GM12892 (cell line): Measurements from ENCODE around the gene USP21. TPM values are rescaled to one million over a fixed set of nuclear protein-coding genes. Genes with fewer than 3 reads are reported as not detected.
"Not testable (repeated sequence)": the region's sequence is repeated elsewhere in the genome, so short reads cannot be mapped to it uniquely, and the experiment has no call there.

ENCODE experiments used
- DNase-seq: peaks from one replicate; pipeline ENCODE4 v3.0.0; 2011; ENCODE audit not compliant: insufficient read length
- FAIRE-seq: peaks from 2 replicates; lab custom pipeline; 2011; peaks lifted over from hg19 to GRCh38; lab: Jason Lieb, UNC
- POLR2A ChIP-seq: IDR thresholded peaks from 2 replicates; pipeline ENCODE4 v1.6.1; 2011; ENCODE audit warnings: low read depth, low read length, control low read depth
- POLR2AphosphoS5 ChIP-seq: IDR thresholded peaks from 2 replicates; pipeline ENCODE4 v1.6.1; 2011; ENCODE audit warnings: low read depth, low read length, control low read depth
- TAF1 ChIP-seq: IDR thresholded peaks from 2 replicates; pipeline ENCODE4 v1.6.1; 2011; ENCODE audit warnings: low read depth, mild to moderate bottlenecking, control low read depth, low read length, borderline replicate concordance
- polyA plus RNA-seq: library from polyadenylated mRNA; unstranded; fragments of >200 nt; gene quantifications from one replicate; pipeline ENCODE4 v1.2.1, GENCODE V29; 2012; ENCODE audit warnings: missing spikeins, inconsistent platforms; ENCODE audit not compliant: missing spikeins

The USP21 gene, protein sequence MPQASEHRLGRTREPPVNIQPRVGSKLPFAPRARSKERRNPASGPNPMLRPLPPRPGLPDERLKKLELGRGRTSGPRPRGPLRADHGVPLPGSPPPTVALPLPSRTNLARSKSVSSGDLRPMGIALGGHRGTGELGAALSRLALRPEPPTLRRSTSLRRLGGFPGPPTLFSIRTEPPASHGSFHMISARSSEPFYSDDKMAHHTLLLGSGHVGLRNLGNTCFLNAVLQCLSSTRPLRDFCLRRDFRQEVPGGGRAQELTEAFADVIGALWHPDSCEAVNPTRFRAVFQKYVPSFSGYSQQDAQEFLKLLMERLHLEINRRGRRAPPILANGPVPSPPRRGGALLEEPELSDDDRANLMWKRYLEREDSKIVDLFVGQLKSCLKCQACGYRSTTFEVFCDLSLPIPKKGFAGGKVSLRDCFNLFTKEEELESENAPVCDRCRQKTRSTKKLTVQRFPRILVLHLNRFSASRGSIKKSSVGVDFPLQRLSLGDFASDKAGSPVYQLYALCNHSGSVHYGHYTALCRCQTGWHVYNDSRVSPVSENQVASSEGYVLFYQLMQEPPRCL
- polyA plus RNA-seq: 13.5 TPM

DNA sequence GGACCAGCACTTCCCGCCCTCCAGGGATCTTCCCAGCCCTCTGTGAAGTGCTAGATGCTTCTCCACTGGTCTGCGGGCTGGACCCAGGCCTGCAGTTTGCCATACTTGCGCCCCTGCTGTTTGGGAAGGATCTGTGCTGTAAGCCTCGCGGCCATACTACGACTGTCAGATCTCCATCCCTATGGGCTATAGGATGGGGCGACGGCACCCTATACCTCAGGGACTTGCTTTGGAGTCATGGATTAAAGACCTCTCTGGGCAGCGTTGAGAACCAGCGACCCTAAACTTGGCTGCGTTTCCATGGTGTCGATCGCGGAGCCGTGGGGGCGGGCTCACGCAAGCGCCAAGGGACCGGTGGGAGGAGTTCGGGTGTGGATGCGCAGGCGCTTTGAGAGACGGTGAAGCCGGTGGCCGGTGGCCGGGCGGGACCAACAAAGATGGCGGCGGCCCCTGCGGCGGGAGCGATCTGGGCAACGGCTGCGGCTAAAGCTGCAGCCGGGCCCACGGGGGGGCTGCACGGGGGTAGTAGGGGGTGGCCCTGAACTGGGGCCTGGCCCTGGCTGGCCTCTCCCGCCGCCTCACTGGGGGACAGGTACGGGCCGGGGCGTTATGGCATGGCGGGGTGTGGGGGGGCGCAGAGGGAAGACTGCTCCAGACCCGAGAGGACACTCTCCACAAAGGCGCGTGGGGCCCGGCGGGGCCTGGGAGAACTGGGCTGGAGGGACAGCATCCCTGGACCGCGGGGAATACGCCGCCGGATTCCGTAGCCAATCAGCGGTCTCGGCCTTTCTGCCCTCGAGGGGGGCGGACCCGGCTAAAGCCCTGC is at the start of gene USP21:
TSS of gene USP21 (plus strand) at position 414 of the 826 bp plus-strand sequence. CDS start 1,141 bp downstream, outside the sequence.
- peak; percentile 87 for FAIRE-seq
- DNase-seq: peak; percentile 98
- TF ChIP-seq POLR2AphosphoS5: peak; percentile 46; the same call in 1 of the 2 replicates
- peak; percentile 95 for TF ChIP-seq TAF1
- peak; percentile 76; the same call in 1 of the 2 replicates for TF ChIP-seq POLR2A

DNA sequence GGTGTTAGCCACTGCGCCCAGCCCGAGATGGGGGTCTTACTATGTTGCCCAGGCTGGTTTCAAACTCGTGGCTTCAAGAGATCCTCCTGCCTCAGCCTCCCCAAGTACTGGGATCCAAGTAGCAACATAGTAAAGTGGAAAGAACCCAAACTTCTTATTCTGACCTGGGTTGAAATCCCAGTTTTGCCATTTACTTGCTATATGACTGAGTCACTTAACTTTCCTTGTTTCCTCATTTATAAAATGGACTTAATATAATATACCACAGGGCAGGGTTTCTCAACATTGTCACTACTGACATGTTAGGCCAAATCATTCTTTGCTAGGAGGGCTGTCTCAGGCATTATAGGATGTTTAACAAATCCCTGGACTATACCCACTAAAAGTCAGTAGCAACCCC is 48.2 kb upstream of the USP21 start:
- FAIRE-seq (no peak), DNase-seq (no peak)
- TF ChIP-seq POLR2AphosphoS5 (no peak), TAF1 (no peak), POLR2A (no peak)

DNA sequence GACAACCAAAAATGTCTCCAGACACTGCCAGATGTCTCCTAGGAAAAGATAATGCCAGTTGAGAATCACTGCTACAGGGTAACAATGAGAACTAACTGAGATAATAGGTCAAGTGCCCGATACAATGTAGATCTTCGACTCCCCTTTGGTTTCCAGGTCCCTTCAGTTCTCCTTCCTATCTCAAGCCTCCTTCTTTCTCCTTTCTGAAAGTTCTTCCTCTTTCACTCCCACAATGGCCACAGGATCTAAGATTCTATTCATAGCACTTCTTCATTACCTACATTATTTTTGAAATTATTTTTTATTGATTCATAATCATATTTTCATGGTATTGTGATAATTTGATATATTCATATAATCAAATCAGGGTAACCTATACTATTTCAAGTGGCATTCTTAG is 47.8 kb upstream of the USP21 start:
- TF ChIP-seq TAF1 (no peak), POLR2A (no peak), POLR2AphosphoS5 (no peak)
- DNase-seq: no peak
- no peak for FAIRE-seq

DNA sequence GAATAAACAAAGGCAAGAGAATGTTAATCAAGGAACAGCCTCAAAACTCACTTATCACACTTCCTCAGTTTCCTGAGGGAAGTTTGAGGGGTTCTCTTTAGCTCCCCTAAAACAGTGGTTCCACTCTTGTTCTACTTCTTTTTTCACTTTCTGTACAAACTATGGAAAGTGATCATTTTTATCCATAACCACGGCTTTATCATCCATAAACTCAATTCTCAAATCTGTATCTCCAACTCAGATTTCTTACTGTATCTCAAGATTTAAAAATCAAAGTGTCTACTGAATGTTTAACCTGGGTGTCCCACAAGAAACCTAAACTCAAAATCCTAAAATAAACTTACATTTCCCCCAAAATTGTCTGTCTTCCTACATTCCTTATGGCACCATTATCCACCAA is 45.4 kb upstream of the USP21 start:
- no peak for DNase-seq
- TF ChIP-seq POLR2AphosphoS5 (no peak), POLR2A (no peak), TAF1 (no peak)
- FAIRE-seq: no peak

DNA sequence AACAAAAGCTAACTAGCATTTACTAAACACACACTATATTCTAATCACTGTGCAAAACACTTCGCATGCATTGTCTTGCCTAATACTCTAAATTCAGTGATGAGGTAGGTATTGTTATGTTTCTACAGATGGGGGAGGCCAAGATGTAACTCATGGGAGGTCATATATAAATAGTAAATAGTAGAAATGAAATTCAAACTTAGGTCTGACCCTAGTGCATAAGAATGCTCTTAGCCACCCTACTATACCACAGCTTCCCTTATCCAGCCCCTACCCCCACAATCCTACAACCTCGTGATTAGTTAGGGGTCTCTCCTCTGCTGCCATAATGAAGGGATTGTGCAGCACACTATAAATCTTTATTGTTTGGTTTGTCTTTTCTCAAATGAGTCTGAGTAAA is 44.7 kb upstream of the USP21 start:
- TF ChIP-seq POLR2AphosphoS5 (no peak), TAF1 (no peak), POLR2A (no peak)
- FAIRE-seq (no peak), DNase-seq (no peak)

DNA sequence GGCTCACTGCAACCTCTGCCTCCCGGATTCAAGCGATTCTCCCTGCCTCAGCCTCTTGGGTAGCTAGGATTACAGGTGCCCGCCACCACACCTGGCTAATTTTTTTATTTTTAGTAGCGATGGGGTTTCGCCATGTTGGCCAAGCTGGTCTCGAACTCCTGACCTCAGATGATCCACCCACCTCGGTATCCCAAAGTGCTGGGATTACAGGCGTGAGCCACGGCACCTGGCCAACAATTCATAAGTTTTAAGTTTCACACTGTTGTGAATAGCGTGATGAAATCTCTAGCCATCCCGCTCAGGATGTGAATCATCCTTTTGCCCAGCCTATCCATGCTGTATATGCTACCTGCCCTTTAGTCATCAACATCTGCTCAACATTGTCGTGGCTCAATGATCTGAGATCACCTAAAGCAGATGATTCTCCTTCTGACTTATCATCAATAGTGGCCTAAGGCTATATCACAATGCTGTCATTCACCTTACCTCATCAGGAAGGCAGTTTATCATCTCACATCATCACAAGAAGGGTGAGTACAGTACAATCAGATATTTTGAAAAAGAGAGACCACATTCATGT is 44.1 kb upstream of the USP21 start:
- FAIRE-seq (no peak), DNase-seq (no peak)
- no peak for TF ChIP-seq POLR2AphosphoS5
- TF ChIP-seq TAF1: no peak
- no peak for TF ChIP-seq POLR2A

DNA sequence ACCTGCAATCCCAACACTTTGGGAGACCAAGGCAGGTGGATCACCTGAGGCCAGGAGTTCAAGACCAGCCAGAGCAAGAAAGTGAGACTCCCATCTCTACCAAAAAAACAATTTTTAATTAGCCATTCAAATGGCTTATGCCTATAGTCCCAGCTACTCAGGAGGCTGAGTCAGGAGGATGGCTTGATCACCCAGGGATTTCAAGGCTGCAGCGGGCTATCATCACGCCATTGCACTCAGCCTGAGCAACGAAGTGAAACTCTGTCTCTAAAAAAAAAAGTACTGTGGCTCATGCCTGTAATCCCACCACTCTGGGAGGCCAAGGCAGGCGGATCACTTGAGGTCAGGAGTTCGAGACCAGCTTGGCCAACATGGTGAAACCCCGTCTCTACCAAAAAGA is 43.3 kb upstream of the USP21 start:
- FAIRE-seq, DNase-seq: not testable (repeated sequence)

DNA sequence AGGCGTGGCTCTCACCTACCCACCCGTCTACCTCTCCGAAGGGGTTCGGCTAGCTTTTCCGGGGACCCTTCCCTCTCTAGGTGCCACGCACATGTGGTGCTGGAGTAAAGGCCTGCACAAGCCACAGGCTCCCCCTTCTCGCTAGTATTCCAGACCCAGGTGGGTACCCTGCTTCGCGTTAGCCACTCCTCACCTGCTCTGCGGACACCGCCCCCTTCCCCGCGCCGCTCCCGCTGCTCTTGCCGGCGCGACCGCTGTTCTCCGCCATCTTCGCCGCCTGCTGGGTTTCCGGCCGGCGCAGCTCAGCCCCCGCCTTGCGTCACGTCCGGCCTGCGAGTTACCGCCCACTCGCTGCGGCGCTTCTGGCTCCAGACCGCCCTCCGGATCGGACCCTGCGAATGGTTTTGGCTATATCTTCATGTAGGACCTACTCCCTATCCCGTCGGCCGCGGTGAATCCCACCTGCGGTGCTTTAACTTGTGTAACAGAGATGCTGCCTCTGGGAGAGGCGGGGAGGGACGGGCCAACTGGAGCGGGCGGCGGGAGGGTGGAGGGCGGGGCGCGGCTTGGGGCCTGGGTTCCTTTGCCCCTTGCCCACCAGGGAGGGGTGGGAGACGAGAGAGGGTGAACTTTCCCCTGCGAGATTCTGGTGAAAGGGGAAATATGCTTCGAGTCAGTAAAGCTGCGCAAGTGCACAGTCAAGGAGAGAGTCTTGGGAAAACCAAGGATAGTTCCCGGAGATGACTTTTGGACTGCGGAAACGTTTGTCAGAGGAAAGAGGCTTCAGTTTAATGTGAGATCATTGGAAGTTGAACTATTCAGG is 41.3 kb upstream of the USP21 start, which contains the start of the genes NIT1 and PFDN2:
TSS of gene NIT1 (plus strand) at position 347 of the 823 bp plus-strand sequence. CDS start at position 419, 72 bp downstream.
TSS of gene PFDN2 (minus strand) at position 279 of the 823 bp plus-strand sequence. CDS start at position 268, 11 bp downstream.
- DNase-seq (peak; percentile 93), FAIRE-seq (peak; percentile 97)
- TF ChIP-seq POLR2AphosphoS5 (peak; percentile 85), TAF1 (peak; percentile 94), POLR2A (peak; percentile 93)

DNA sequence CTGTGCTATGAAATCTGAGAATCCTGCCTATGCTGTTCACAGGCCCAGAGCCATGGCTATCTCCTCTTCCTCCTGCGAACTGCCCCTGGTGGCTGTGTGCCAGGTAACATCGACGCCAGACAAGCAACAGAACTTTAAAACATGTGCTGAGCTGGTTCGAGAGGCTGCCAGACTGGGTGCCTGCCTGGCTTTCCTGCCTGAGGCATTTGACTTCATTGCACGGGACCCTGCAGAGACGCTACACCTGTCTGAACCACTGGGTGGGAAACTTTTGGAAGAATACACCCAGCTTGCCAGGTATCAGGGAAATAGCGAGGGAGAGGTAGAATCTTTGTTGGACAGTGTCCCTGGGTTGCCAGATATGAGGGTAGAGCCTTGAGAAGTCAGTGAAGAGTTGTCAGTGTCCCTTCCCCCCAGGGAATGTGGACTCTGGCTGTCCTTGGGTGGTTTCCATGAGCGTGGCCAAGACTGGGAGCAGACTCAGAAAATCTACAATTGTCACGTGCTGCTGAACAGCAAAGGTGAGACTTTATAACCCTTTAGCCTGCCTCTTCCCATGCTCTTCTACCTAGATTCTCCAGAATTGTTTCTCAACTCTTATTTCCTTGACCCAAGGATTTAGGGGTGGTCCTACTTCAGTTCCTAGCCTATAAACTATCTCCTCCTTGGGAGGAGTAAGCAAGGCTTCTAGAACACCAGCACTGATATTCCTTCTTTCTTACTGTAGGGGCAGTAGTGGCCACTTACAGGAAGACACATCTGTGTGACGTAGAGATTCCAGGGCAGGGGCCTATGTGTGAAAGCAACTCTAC is 40.0 kb upstream of the USP21 start:
- TF ChIP-seq POLR2AphosphoS5: 0 out of 2 replicates have a peak, but pooled peaks have one; percentile 33
- TF ChIP-seq POLR2A: no peak; the same call in 1 of the 2 replicates
- TF ChIP-seq TAF1: no peak
- DNase-seq: peak; percentile 44
- FAIRE-seq: peak; percentile 50
